ENCODE results near the gene TRIM22. TPM values are rescaled to one million over a fixed set of nuclear protein-coding genes. Genes with fewer than 3 reads are reported as not detected.

The TRIM22 gene, protein sequence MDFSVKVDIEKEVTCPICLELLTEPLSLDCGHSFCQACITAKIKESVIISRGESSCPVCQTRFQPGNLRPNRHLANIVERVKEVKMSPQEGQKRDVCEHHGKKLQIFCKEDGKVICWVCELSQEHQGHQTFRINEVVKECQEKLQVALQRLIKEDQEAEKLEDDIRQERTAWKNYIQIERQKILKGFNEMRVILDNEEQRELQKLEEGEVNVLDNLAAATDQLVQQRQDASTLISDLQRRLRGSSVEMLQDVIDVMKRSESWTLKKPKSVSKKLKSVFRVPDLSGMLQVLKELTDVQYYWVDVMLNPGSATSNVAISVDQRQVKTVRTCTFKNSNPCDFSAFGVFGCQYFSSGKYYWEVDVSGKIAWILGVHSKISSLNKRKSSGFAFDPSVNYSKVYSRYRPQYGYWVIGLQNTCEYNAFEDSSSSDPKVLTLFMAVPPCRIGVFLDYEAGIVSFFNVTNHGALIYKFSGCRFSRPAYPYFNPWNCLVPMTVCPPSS
- total RNA-seq = 96.0 and 226 TPM in 2 replicates

DNA sequence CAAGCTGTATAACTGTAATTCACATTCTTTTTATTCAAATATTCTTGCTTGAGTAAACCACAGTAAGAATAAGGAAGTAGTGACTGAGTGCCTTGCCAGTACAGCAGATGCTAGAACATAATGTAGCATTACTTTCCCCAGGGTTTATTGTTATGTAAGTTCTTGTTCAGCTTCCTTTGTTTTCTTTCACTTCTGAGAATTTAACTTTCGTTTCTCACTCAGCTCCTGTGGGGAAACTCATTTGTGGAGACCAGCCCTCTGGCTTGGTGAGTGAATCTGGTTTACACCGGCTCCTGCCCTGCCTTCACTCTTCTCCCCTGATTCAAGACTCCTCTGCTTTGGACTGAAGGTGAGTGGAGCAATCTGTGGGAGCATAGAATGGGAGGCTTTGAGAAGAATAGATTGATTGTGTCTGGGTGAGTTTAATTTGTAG lies at the start of gene TRIM22:
Gene TRIM22 (plus strand): TSS at position 240 of the 433 bp plus-strand sequence. CDS start 6,443 bp downstream, outside the sequence.

DNA sequence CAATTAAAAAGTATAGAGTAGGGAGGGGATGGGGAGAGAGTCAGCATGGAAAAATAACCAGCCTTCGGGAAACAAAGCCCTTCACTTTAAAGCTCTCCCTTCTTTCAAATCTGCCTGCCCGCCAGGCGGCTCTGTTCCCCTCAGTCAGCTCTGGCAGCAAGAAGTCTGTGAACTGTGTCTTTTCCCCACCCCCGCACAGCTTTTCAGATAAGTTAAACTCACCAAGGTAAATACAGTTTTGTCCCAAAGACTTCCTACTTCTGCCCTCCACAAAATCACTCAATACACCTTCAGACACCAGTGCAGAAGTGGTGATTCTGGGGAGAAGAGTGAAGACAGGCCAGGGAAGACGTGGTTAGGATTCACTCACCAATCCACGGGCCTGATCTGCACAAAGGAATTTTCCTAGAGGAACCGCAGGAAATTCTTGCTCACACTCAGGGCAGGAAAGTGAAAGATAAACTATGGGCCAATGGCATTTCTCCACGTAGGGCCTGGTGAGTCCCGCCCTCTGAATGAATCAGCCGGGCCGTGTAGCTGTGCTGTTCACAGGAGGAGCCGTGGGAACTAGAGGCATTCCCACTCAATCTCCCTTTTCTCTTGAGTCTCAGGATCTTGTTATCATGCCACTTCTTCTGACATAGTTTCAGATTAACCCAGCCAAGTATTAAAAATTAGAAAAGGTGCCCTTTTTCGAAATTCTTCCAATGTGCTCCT lies 4.8 kb upstream of the TRIM22 start, which contains the start of gene TRIM5:
Gene TRIM5 (minus strand): TSS at position 429 of the 717 bp plus-strand sequence. CDS start 4,897 bp downstream, outside the sequence.

DNA sequence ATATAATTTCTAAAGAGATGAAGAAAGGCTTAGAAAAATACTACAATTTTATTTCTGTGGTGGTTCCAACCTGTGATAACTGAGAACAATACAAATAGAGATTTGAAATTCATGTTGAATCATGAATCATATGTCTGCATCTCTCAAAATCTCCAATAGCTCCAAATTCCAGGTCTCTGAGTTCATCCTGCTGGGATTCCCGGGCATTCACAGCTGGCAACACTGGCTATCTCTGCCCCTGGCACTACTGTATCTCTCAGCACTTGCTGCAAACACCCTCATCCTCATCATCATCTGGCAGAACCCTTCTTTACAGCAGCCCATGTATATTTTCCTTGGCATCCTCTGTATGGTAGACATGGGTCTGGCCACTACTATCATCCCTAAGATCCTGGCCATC lies 46.8 kb downstream of the TRIM22 start, which contains the start of gene OR56B1:
Gene OR56B1 (plus strand): TSS at position 53 of the 400 bp plus-strand sequence. CDS start 69 bp downstream, at position 122.

DNA sequence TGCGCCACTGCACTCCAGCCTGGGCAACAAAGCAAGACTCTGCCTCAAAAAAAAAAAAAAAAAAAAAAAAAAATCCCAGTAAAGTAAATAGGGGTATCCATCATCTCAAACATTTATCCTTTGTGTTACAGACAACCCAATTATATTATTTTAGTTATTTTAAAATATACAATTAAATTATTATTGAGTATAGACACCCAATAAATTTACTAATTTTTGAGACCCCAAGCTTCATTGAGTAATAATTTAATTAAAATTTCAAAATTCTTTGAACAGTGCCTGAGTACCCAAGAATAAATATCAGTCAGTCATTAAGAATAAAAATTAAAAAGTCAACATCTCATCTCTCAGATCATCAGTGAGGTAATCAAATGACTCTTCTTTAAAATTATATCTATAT lies 64.4 kb downstream of the TRIM22 start, which contains the start of gene OR52N4:
Gene OR52N4 (plus strand): TSS at position 301 of the 400 bp plus-strand sequence. CDS start 498 bp downstream, outside the sequence.

Other genes with a start within 250 kb of the TRIM22 start
- not detected in 2 replicates for gene OR51I1, start 248.3 kb upstream of the TRIM22 start, total RNA-seq
- gene OR51I2, start 240.5 kb upstream of the TRIM22 start, total RNA-seq = not detected in 2 replicates
- not detected in 2 replicates for gene OR52D1, start 201.1 kb upstream of the TRIM22 start, total RNA-seq
- not detected in 2 replicates for gene UBQLN3, start 179.8 kb upstream of the TRIM22 start, total RNA-seq
- gene UBQLNL, start 173.1 kb upstream of the TRIM22 start, total RNA-seq = not detected in 2 replicates
- 0.38 TPM in 1 of 2 replicates, not detected in the other for gene OR52H1, start 141.2 kb upstream of the TRIM22 start, total RNA-seq
- not detected in 2 replicates for gene OR52B6, start 108.9 kb upstream of the TRIM22 start, total RNA-seq
- 1.3 and 2.1 TPM in 2 replicates for gene TRIM6, start 93.2 kb upstream of the TRIM22 start, total RNA-seq
- gene TRIM34, start 64.8 kb upstream of the TRIM22 start, total RNA-seq = 10.0 and 14.7 TPM in 2 replicates
- gene TRIM5, start 4.7 kb upstream of the TRIM22 start, total RNA-seq = 48.6 and 116 TPM in 2 replicates
- gene OR56B1, start 46.7 kb downstream of the TRIM22 start, total RNA-seq = not detected in 2 replicates
- gene OR52N4, start 64.5 kb downstream of the TRIM22 start, total RNA-seq = not detected in 2 replicates
- gene OR52N5, start 93.6 kb downstream of the TRIM22 start, total RNA-seq = not detected in 2 replicates
- not detected in 2 replicates for gene OR52N1, start 101.5 kb downstream of the TRIM22 start, total RNA-seq
- not detected in 2 replicates for gene OR52N2, start 119.1 kb downstream of the TRIM22 start, total RNA-seq
- not detected in 2 replicates for gene OR52E6, start 152.1 kb downstream of the TRIM22 start, total RNA-seq
- gene OR52E8, start 167.9 kb downstream of the TRIM22 start, total RNA-seq = not detected in 2 replicates
- gene OR52E4, start 190.8 kb downstream of the TRIM22 start, total RNA-seq = not detected in 2 replicates
- gene OR52E5, start 203.4 kb downstream of the TRIM22 start, total RNA-seq = not detected in 2 replicates